HCT116 (cell line): Measurements from ENCODE around the gene RALB. TPM values are rescaled to one million over a fixed set of nuclear protein-coding genes. Genes with fewer than 3 reads are reported as not detected.

Experiments
- ATAC-seq: fragments of 200-7000 bp; cut with Tn5 transposase; 2 replicates; pipeline ENCODE4 v1.9.1; 2020; ENCODE audit warnings: mild to moderate bottlenecking, moderate library complexity
- BruUV-seq: library from RNA; stranded (reverse); fragments of 400-500 nt; replicated peaks from 2 replicates; lab custom pipeline; 2021; lab: Mats Ljungman, UMichigan
- CTCF ChIA-PET: fragments of 300-600 bp; sonication (Branson Sonifier 250); formaldehyde crosslinking; loops from one replicate; lab custom pipeline; 2021; ENCODE audit warnings: antibody characterized with exemption; lab: Charles Lee
- POLR2A ChIA-PET: fragments of 300-600, 350-600 bp; sonication (Branson Sonifier 250); formaldehyde crosslinking; loops from one replicate; lab custom pipeline; 2021; ENCODE audit warnings: antibody characterized with exemption; lab: Charles Lee
- RAD21 ChIA-PET, 2 experiments: fragments of 300-600 bp; sonication (Branson Sonifier 250); formaldehyde crosslinking; loops; one replicate each; lab custom pipeline; 2023; ENCODE audit warnings: low total read pairs in 2 of 2; ENCODE audit not compliant: uncharacterized antibody in 2 of 2, unreplicated experiment in 2 of 2, low non-redundant PET in 1 of 2; lab: Charles Lee
- DNase-seq: peaks from one replicate; pipeline ENCODE4 v3.0.0-alpha.2; 2010; ENCODE audit warnings: low read depth, low spot score
- H2AFZ ChIP-seq: fragments of 200-600 bp; shearing (Covaris generic), sonication (generic); 2 replicates; pipeline ENCODE4 v1.6.1; 2017; ENCODE audit warnings: low read depth, mixed run types, mixed read lengths, antibody characterized with exemption, low read length; ENCODE audit not compliant: poor library complexity, severe bottlenecking
- H3K27ac ChIP-seq: 2 replicates; pipeline ENCODE4 v1.5.1; 2012; ENCODE audit warnings: low read depth, low read length
- H3K27me3 ChIP-seq: fragments of 200-600 bp; sonication (generic); 2 replicates; pipeline ENCODE4 v1.6.1; 2016; ENCODE audit warnings: mixed run types, low read length, mixed read lengths; ENCODE audit not compliant: insufficient read depth
- H3K36me3 ChIP-seq, 2 experiments: fragments of 200-500 bp in 1 of 2; fragments of 200-600 bp in 1 of 2; sonication (Bioruptor generic) in 1 of 2; sonication (generic) in 1 of 2; 2 replicates each; pipeline versions ENCODE4 v1.5.1 to v1.6.1; 2014 to 2016; ENCODE audit warnings: low read length in 2 of 2, inconsistent platforms in 1 of 2, mixed read lengths in 1 of 2, mixed run types in 1 of 2; ENCODE audit not compliant: insufficient read depth in 2 of 2, control insufficient read depth in 1 of 2
- H3K4me1 ChIP-seq, 2 experiments: fragments of 200-600 bp in 1 of 2; sonication (generic) in 1 of 2; 2 replicates each; pipeline versions ENCODE4 v1.5.1 to v1.6.1; 2012 to 2017; ENCODE audit warnings: low read length in 2 of 2, inconsistent platforms in 1 of 2, mild to moderate bottlenecking in 1 of 2, mixed read lengths in 1 of 2, mixed run types in 1 of 2, moderate library complexity in 1 of 2; ENCODE audit not compliant: insufficient read depth in 2 of 2, control insufficient read depth in 1 of 2
- H3K4me2 ChIP-seq: fragments of 200-600 bp; sonication (generic); 2 replicates; pipeline ENCODE4 v1.6.1; 2017; ENCODE audit warnings: mixed run types, low read length, mixed read lengths
- H3K4me3 ChIP-seq, 2 experiments: fragments of 200-600 bp in 1 of 2; sonication (generic) in 1 of 2; replicated peaks in 1 of 2; 2 replicates each; pipeline ENCODE4 v1.5.1; 2011 to 2016; ENCODE audit warnings: low read length in 2 of 2, control low read depth in 1 of 2, low read depth in 1 of 2, mild to moderate bottlenecking in 1 of 2, mixed read lengths in 1 of 2, mixed run types in 1 of 2
- H3K79me2 ChIP-seq: fragments of 200-600 bp; sonication (generic); 2 replicates; pipeline ENCODE4 v1.6.1; 2017; ENCODE audit warnings: mild to moderate bottlenecking, mixed run types, low read length, moderate library complexity, mixed read lengths; ENCODE audit not compliant: insufficient read depth
- H3K9ac ChIP-seq: fragments of 200-600 bp; sonication (generic); 2 replicates; pipeline ENCODE4 v1.6.1; 2016; ENCODE audit warnings: low read length, mixed read lengths
- H3K9me2 ChIP-seq: fragments of 200-600 bp; sonication (generic), shearing (Covaris generic); 2 replicates; pipeline ENCODE4 v1.6.1; 2017; ENCODE audit warnings: mixed run types, mild to moderate bottlenecking, moderate library complexity; ENCODE audit not compliant: insufficient read depth
- H3K9me3 ChIP-seq, 2 experiments: fragments of 200-500 bp in 1 of 2; fragments of 200-600 bp in 1 of 2; sonication (Bioruptor generic) in 1 of 2; sonication (generic) in 1 of 2; 2 replicates each; pipeline ENCODE4 v1.6.1; 2014 to 2017; ENCODE audit warnings: low read length in 2 of 2, mixed read lengths in 2 of 2, inconsistent platforms in 1 of 2, low read depth in 1 of 2, mild to moderate bottlenecking in 1 of 2, mixed run types in 1 of 2, moderate library complexity in 1 of 2; ENCODE audit not compliant: control insufficient read depth in 1 of 2, insufficient read depth in 1 of 2
- H4K20me1 ChIP-seq: fragments of 200-600 bp; sonication (generic), shearing (Covaris generic); 2 replicates; pipeline ENCODE4 v1.6.1; 2017; ENCODE audit warnings: mixed run types, mild to moderate bottlenecking, moderate library complexity; ENCODE audit not compliant: insufficient read depth
- ELF1 ChIP-seq: IDR thresholded peaks from 2 replicates; pipeline ENCODE4 v1.6.1; 2012; ENCODE audit warnings: low read depth, borderline replicate concordance
- EZH2 ChIP-seq: fragments of 200-600 bp; sonication (generic); IDR thresholded peaks from 2 replicates; pipeline ENCODE4 v1.6.1; 2017; ENCODE audit warnings: antibody characterized with exemption, mixed run types
- SP1 ChIP-seq: IDR thresholded peaks from 2 replicates; pipeline ENCODE4 v1.6.1; 2012; ENCODE audit warnings: low read depth
- YY1 ChIP-seq: IDR thresholded peaks from 2 replicates; pipeline ENCODE4 v1.6.1; 2011; ENCODE audit warnings: low read length, low read depth, moderate library complexity, mild to moderate bottlenecking; ENCODE audit not compliant: insufficient replicate concordance; ENCODE audit errors: extremely low read depth
- intact Hi-C: fragments of 100-400 bp; cut with micrococcal nuclease; formaldehyde crosslinking; loops from 2 replicates; pipeline ENCODE4 v1.10.0; 2022
- total RNA-seq: library from RNA; stranded (reverse); gene quantifications from one replicate; pipeline ENCODE4 v1.2.1, GENCODE V29; 2021; ENCODE audit not compliant: unreplicated experiment

The RALB gene
- total RNA-seq, 1 experiment from 2014 or later = 42.8 TPM

DNA sequence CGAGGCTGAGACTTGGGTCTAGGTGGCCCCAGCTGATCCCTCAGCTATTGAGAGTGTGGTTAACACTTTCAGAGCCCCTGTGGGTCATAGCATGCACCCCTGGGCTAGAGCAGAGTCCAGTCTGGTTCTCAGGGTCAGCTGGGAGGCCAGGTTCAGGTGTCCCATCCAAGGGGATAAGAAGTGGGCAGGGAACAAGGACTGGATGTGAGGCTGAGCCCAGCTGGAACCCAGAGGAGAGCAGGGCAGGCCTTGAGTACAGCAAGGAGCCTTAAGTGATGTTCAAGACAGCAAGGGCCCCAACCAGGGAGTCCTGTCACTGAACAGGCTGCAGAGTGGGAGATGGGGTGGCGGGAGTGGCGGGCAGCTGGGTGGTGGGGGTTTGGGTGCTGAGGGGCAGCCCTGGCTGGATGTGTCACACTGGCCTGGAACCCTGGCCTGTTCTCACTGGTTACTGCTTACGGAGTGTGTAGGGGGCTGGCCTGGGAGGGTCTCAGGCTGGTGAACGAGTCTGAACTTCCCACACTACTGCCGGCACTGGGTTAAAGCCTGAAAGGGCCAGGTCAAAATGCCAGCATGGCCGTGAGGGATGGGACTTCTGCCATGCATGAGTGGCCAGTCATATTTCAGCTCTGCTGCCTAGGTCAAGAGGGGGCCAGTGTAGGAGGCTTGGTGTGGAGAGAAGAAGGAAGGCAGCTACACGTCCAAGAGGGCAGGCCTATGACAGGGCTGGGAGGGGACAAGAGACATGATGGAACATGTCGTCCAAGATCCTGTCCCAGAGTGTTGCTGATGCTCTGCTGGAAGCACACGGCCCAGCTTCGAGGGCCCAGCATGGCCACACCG lies 43.0 kb upstream of the RALB start:
- Histone ChIP-seq H3K9ac (no peak overlapping the region), H4K20me1 (no peaks in the 10 kb centered on the region), H3K9me2 (no peaks in the 10 kb centered on the region), H3K4me2 (no peak overlapping the region), H3K9me3 (no peaks in the 10 kb centered on the region), H3K36me3 (no peaks in the 10 kb centered on the region), H2AFZ (no peak overlapping the region), H3K27ac (no peak overlapping the region), H3K79me2 (peaks cover 17% of the 10 kb centered on the region), H3K4me1 (peaks cover 0 to 11% of the 10 kb centered on the region in 2 experiments; a peak in 1 of 4 replicates), H3K4me3 (no peak overlapping the region), H3K27me3 (no peaks in the 10 kb centered on the region)
- TF ChIP-seq EZH2 (no peak), ELF1 (no peak)
- DNase-seq (no peak), ATAC-seq (no peak)
- RAD21 ChIA-PET = no interaction called here
- POLR2A ChIA-PET = no interaction called here
- BruUV-seq = no TSS peak
- intact Hi-C loops = no loop called here
- CTCF ChIA-PET = no interaction called here

GRCh38 chr2:120210270-120210693 lies 42.4 kb upstream of the RALB start:
- intact Hi-C loops = no loop called here
- H3K9me2 ChIP-seq = no peaks in the 10 kb centered on the region
- no peaks in the 10 kb centered on the region for H4K20me1 ChIP-seq
- no peak overlapping the region for H3K4me2 ChIP-seq
- peaks cover 0 to 11% of the 10 kb centered on the region in 2 experiments; a peak in 1 of 4 replicates for H3K4me1 ChIP-seq
- no peak for ATAC-seq
- no peaks in the 10 kb centered on the region for H3K27me3 ChIP-seq
- no peak overlapping the region for H2AFZ ChIP-seq
- DNase-seq = no peak
- RAD21 ChIA-PET = no interaction called here
- H3K36me3 ChIP-seq = no peaks in the 10 kb centered on the region
- TF ChIP-seq SP1 (no peak), ELF1 (no peak), YY1 (no peak)
- H3K79me2 ChIP-seq = peaks cover 17% of the 10 kb centered on the region
- H3K4me3 ChIP-seq = no peak overlapping the region
- POLR2A ChIA-PET = no interaction called here
- H3K27ac ChIP-seq = no peak overlapping the region
- H3K9ac ChIP-seq = no peak overlapping the region
- CTCF ChIA-PET = no interaction called here
- no peaks in the 10 kb centered on the region for H3K9me3 ChIP-seq
- BruUV-seq = no TSS peak
